OCI-LY1 (cell line): ENCODE measurements around the gene ZHX3.

Source experiments
- H2AFZ ChIP-seq: fragments of 200-600 bp; sonication (generic), shearing (Covaris generic); 2 replicates; pipeline ENCODE4 v1.6.0; 2014; ENCODE audit warnings: antibody characterized with exemption, mild to moderate bottlenecking, low read length
- H3F3A ChIP-seq: fragments of 200-600 bp; sonication (generic), shearing (Covaris generic); 2 replicates; pipeline ENCODE4 v1.6.0; 2014; ENCODE audit warnings: mild to moderate bottlenecking, antibody characterized with exemption, low read length, moderate library complexity; ENCODE audit not compliant: insufficient read depth
- H3K27ac ChIP-seq: fragments of 200-600 bp; sonication (generic); 2 replicates; pipeline ENCODE4 v1.5.1; 2014; ENCODE audit warnings: low read length, mixed run types, mild to moderate bottlenecking, low read depth; ENCODE audit not compliant: poor library complexity, severe bottlenecking
- H3K27me3 ChIP-seq: fragments of 200-600 bp; sonication (generic); 2 replicates; pipeline ENCODE4 v1.6.0; 2014; ENCODE audit warnings: antibody characterized with exemption, mild to moderate bottlenecking, low read length, moderate library complexity; ENCODE audit not compliant: insufficient read depth
- H3K36me3 ChIP-seq: fragments of 200-600 bp; sonication (generic); 2 replicates; pipeline ENCODE4 v1.6.1; 2014; ENCODE audit warnings: mild to moderate bottlenecking, antibody characterized with exemption, low read length, moderate library complexity, mixed read lengths; ENCODE audit not compliant: insufficient read depth
- H3K4me1 ChIP-seq: fragments of 200-600 bp; sonication (generic); 2 replicates; pipeline ENCODE4 v1.5.1; 2014; ENCODE audit warnings: mild to moderate bottlenecking, low read length, moderate library complexity; ENCODE audit not compliant: insufficient read depth, severe bottlenecking
- H3K4me2 ChIP-seq: fragments of 200-600 bp; sonication (generic), shearing (Covaris generic); 2 replicates; pipeline ENCODE4 v1.6.1; 2014; ENCODE audit warnings: low read length
- H3K4me3 ChIP-seq: fragments of 200-600 bp; sonication (generic); 2 replicates; pipeline ENCODE4 v1.5.1; 2014; ENCODE audit warnings: low read length, low read depth, mild to moderate bottlenecking, mixed read lengths; ENCODE audit not compliant: poor library complexity, severe bottlenecking
- H3K79me2 ChIP-seq: fragments of 200-600 bp; shearing (Covaris generic); 2 replicates; pipeline ENCODE4 v1.6.1; 2016; ENCODE audit warnings: mixed run types, low read length, mixed read lengths; ENCODE audit not compliant: insufficient read depth
- H3K9ac ChIP-seq: fragments of 200-600 bp; sonication (generic), shearing (Covaris generic); 2 replicates; pipeline ENCODE4 v1.6.1; 2014; ENCODE audit warnings: mild to moderate bottlenecking, low read length, mixed read lengths
- H3K9me2 ChIP-seq: fragments of 200-600 bp; sonication (generic), shearing (Covaris generic); 2 replicates; pipeline ENCODE4 v1.6.1; 2014; ENCODE audit warnings: low read depth, mild to moderate bottlenecking, low read length, mixed read lengths
- H3K9me3 ChIP-seq: fragments of 200-600 bp; shearing (Covaris generic); 2 replicates; pipeline ENCODE4 v1.6.1; 2014; ENCODE audit warnings: low read length, mixed read lengths
- H4K20me1 ChIP-seq: fragments of 200-600 bp; sonication (generic), shearing (Covaris generic); 2 replicates; pipeline ENCODE4 v1.6.0; 2016; ENCODE audit warnings: mild to moderate bottlenecking, low read length; ENCODE audit not compliant: insufficient read depth
- CTCF ChIP-seq: fragments of 200-600 bp; sonication (generic), shearing (Covaris generic); IDR thresholded peaks from 2 replicates; pipeline ENCODE4 v1.5.1; 2017; ENCODE audit warnings: mild to moderate bottlenecking, antibody characterized with exemption, low read length, moderate library complexity, mixed read lengths
- EZH2 ChIP-seq: fragments of 200-600 bp; sonication (generic), shearing (Covaris generic); IDR thresholded peaks from 2 replicates; pipeline ENCODE4 v1.8.0; 2017; ENCODE audit warnings: borderline replicate concordance, mixed run types, mild to moderate bottlenecking, antibody characterized with exemption, low read length, moderate library complexity, mixed read lengths

ZHX3 gene

GRCh38 chr20:41131594-41132387 lies 185.7 kb downstream of the ZHX3 start:
- Histone ChIP-seq H3K4me2 (no peak overlapping the region), H3F3A (peaks cover 5% of the 10 kb centered on the region), H3K4me1 (peaks cover 26% of the 10 kb centered on the region), H3K36me3 (peaks cover 9% of the 10 kb centered on the region), H3K9ac (no peak overlapping the region), H3K27ac (peak overlapping the region; percentile 39), H4K20me1 (no peaks in the 10 kb centered on the region), H3K9me2 (no peaks in the 10 kb centered on the region), H3K79me2 (no peaks in the 10 kb centered on the region), H2AFZ (no peak overlapping the region), H3K4me3 (no peak overlapping the region), H3K27me3 (no peaks in the 10 kb centered on the region), H3K9me3 (no peaks in the 10 kb centered on the region)
- no peak for TF ChIP-seq EZH2
- TF ChIP-seq CTCF: no peak
